GM12878 (cell line): ENCODE data around the gene ATP6V0E2.

Source experiments
- BACH1 ChIP-seq: fragments of 450-650 bp; IDR thresholded peaks from 2 replicates; pipeline ENCODE4 v1.6.1; 2017; ENCODE audit warnings: mild to moderate bottlenecking, borderline replicate concordance
- BHLHE40 ChIP-seq, 2 experiments: fragments of 450-650 bp in 1 of 2; IDR thresholded peaks; 2 replicates each; pipeline ENCODE4 v1.6.1; 2011 to 2017; ENCODE audit warnings: low read depth in 2 of 2, borderline replicate concordance in 1 of 2, improper control_type of control experiment in 1 of 2, low read length in 1 of 2, mild to moderate bottlenecking in 1 of 2
- CEBPB ChIP-seq, 2 experiments: fragments of 150-350 bp in 1 of 2; IDR thresholded peaks; 2 replicates each; pipeline ENCODE4 v1.6.1; 2012 to 2014; ENCODE audit warnings: low read depth in 2 of 2, low read length in 2 of 2, borderline replicate concordance in 1 of 2, inconsistent platforms in 1 of 2
- CREB1 ChIP-seq: IDR thresholded peaks from 2 replicates; pipeline ENCODE4 v1.6.1; 2012; ENCODE audit warnings: low read depth, mild to moderate bottlenecking, inconsistent platforms
- CTCF ChIP-seq, 3 experiments: IDR thresholded peaks in 2 of 3; conservative IDR thresholded peaks in 1 of 3; 2 replicates each; pipeline ENCODE4 v1.5.1; 2011; ENCODE audit warnings: low read depth in 3 of 3, low read length in 3 of 3, mild to moderate bottlenecking in 3 of 3, control low read depth in 2 of 3, moderate library complexity in 2 of 3, inconsistent platforms in 1 of 3, mixed read lengths in 1 of 3; ENCODE audit not compliant: control insufficient read depth in 2 of 3, insufficient read depth in 1 of 3; ENCODE audit errors: extremely low read depth in 1 of 3
- HDAC2 ChIP-seq: fragments of 200-600 bp; sonication (generic); IDR thresholded peaks from 2 replicates; pipeline ENCODE4 v1.6.1; 2017
- MTA3 ChIP-seq: IDR thresholded peaks from 2 replicates; pipeline ENCODE4 v1.6.1; 2012; ENCODE audit warnings: low read length, inconsistent platforms, borderline replicate concordance
- NR2C1 ChIP-seq: fragments of 450-650 bp; IDR thresholded peaks from 2 replicates; pipeline ENCODE4 v1.6.1; 2017; ENCODE audit warnings: antibody characterized with exemption, mild to moderate bottlenecking, moderate library complexity
- POLR2A ChIP-seq: IDR thresholded peaks from 2 replicates; pipeline ENCODE4 v1.6.1; 2011; ENCODE audit warnings: low read depth, mild to moderate bottlenecking, low read length
- SIN3A ChIP-seq: IDR thresholded peaks from 2 replicates; pipeline ENCODE4 v1.6.1; 2012; ENCODE audit warnings: low read depth, low read length, improper control_type of control experiment
- TARDBP ChIP-seq: IDR thresholded peaks from 2 replicates; pipeline ENCODE4 v1.6.1; 2016; ENCODE audit warnings: borderline replicate concordance
- ZNF384 ChIP-seq: IDR thresholded peaks from 2 replicates; pipeline ENCODE4 v1.6.1; 2012; ENCODE audit warnings: low read depth, mild to moderate bottlenecking, low read length, improper control_type of control experiment, borderline replicate concordance

DNA sequence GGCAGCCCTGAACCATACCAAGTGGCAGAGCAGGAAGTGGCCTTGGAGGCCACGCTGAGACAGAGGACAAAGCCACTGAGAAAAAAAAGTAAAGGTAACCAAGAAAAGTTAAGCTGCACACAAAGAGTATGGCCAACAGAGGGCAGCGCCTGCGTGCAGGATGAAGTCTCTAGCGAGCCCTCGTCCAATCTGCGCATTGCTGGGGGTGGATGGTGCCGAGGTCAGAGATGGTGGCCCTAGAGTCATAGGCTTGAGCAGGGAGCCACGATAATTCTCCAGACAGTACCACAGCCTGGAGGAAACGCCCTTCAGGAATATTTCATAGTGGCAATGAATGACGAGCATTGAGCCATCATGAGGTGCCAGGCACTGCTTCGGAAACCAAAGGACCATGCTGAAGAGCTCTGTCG, 9.7 kb downstream of the ATP6V0E2 start:
- TF ChIP-seq MTA3 (no peak), ZNF384 (peak; percentile 64), BACH1 (no peak), CTCF (IDR thresholded peaks at IDR 0.05 in 2 of 3, conservative IDR thresholded peaks at IDR 0.05 in 1 of 3; ENCODE audit: control insufficient read depth in 2 of 3, extremely low read depth in 1 of 3, insufficient read depth in 1 of 3, low read depth in 3 of 3, low read length in 3 of 3) (peak; percentile 70 to 80 (median 71)), BHLHE40 (IDR thresholded peaks at IDR 0.05; ENCODE audit: borderline replicate concordance in 1 of 2, low read depth in 2 of 2, low read length in 1 of 2) (no peak), CREB1 (no peak), CEBPB (IDR thresholded peaks at IDR 0.05; ENCODE audit: borderline replicate concordance in 1 of 2, low read depth in 2 of 2, low read length in 2 of 2) (no peak), TARDBP (no peak), HDAC2 (no peak), POLR2A (no peak), NR2C1 (no peak), SIN3A (no peak)
